ENCODE measurements around the gene LENG1.

The LENG1 gene

DNA sequence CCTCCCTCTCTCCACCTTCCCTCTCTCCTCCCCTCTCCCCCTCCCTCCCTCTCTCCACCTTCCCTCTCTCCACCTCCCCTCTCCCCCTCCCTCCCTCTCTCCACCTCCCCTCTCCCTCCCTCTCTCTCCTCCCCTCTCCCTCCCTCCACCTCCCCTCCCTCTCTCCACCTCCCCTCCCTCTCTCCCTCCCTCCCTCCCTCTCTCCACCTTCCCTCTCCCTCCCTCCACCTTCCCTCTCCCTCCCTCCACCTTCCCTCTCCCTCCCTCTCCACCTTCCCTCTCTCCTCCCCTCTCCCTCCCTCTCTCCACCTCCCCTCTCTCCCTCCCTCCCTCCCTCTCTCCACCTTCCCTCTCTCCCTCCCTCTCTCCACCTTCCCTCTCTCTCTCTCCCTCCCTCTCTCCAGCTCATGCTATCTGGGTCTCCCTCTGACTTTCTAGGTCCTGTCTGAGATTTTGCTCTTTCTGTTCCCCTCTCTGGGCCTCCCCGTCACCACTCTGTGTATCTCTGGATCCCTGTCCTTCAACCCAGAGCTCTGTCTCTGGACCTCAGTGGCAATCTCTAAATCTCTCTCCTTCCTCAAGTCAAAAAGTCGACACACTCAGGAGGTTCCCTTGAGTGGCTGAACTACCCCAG lies 25.4 kb downstream of the LENG1 start:
- DNase-seq (ENCODE audit: low read depth): no peak
- TF ChIP-seq CTCF (IDR thresholded peaks at IDR 0.05; ENCODE audit: control insufficient read depth, insufficient read depth, low read depth, low read length, missing control alignments): no peak
- H3K4me3 ChIP-seq (ENCODE audit: control insufficient read depth, low read depth, low read length): no peak overlapping the region

GRCh38 chr19:54133312-54133956 lies 26.1 kb downstream of the LENG1 start:
- no peak for DNase-seq (ENCODE audit: low read depth)

GRCh38 chr19:54129617-54129996 lies 29.9 kb downstream of the LENG1 start:
- H3K4me3 ChIP-seq (ENCODE audit: control insufficient read depth, low read depth, low read length): no peak overlapping the region
- no peak for DNase-seq (ENCODE audit: low read depth)
- no peak for TF ChIP-seq CTCF (IDR thresholded peaks at IDR 0.05; ENCODE audit: control insufficient read depth, insufficient read depth, low read depth, low read length, missing control alignments)

More at GRCh38 chr19:54133312-54133956, 26.1 kb downstream of the LENG1 start:
- no peak for TF ChIP-seq CTCF (IDR thresholded peaks at IDR 0.05; ENCODE audit: control insufficient read depth, insufficient read depth, low read depth, low read length, missing control alignments)
- no peak overlapping the region for H3K4me3 ChIP-seq (ENCODE audit: control insufficient read depth, low read depth, low read length)

GRCh38 chr19:54128796-54129616 lies 30.5 kb downstream of the LENG1 start:
- no peak overlapping the region for H3K4me3 ChIP-seq (ENCODE audit: control insufficient read depth, low read depth, low read length)
- TF ChIP-seq CTCF (IDR thresholded peaks at IDR 0.05; ENCODE audit: control insufficient read depth, insufficient read depth, low read depth, low read length, missing control alignments): no peak
- DNase-seq (ENCODE audit: low read depth): no peak

DNA sequence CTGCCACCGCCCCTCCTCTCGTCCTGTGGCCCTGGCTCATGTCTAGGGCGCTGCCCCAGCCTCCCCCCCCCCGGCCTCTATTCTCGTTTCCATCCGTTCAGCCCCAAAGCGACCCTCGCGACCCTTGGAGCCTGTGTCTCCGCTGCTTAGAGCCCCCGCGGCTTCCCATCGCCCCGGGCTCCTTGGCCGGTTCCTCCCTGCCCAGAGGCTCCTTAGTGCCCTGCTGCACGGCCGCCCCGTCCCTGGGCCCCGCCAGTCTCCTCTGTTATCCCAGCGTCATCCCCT lies 31.1 kb downstream of the LENG1 start:
- no peak overlapping the region for H3K4me3 ChIP-seq (ENCODE audit: control insufficient read depth, low read depth, low read length)
- no peak for TF ChIP-seq CTCF (IDR thresholded peaks at IDR 0.05; ENCODE audit: control insufficient read depth, insufficient read depth, low read depth, low read length, missing control alignments)
- no peak for DNase-seq (ENCODE audit: low read depth)

DNA sequence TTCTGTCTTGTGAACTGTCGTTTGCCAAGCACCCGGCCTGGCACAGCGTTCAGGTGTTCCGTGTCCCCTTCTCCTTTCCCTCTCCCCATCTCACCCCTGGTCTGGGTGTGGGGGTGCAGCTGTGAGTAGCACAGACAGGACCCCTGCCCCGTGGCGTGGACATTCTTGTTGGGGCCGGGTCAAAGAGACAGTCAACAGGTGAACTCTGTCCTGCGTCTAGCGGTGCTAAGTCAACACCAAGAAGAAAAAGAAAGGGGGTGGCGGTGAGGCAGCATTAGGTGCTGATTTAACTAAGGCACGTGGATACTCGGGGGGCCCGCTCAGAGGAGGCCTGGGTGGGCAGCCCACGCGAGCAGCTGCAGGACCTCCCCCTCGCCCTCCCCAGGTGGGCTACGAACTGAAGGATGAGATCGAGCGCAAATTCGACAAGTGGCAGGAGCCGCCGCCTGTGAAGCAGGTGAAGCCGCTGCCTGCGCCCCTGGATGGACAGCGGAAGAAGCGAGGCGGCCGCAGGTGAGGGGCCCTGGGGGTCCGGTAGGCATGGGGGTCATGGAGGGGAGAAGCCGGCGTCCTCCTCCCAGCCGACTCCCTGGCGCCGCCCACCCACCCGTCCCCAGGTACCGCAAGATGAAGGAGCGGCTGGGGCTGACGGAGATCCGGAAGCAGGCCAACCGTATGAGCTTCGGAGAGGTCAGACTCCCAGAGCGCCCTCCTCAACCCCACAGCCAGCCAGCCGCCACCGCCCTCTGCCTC lies 31.7 kb downstream of the LENG1 start:
- no peak for TF ChIP-seq CTCF (IDR thresholded peaks at IDR 0.05; ENCODE audit: control insufficient read depth, insufficient read depth, low read depth, low read length, missing control alignments)
- H3K4me3 ChIP-seq (ENCODE audit: control insufficient read depth, low read depth, low read length): no peak overlapping the region
- no peak for DNase-seq (ENCODE audit: low read depth)
